Measurements from ENCODE around the gene PDZD8.

GRCh38 chr10:117353684-117354083 lies 21.6 kb downstream of the PDZD8 start:
- TF ChIP-seq ZFX (IDR thresholded peaks at IDR 0.05; ENCODE audit: borderline replicate concordance): no peak
- TF ChIP-seq CTCF (IDR thresholded peaks at IDR 0.05): no peak

All from 22Rv1 (cell line).